K562 (cell line): ENCODE data around the gene PDGFA.

Experiments
- BMI1 ChIP-seq: fragments of 150-350 bp; IDR thresholded peaks from 2 replicates; pipeline ENCODE4 v1.6.1; 2014; ENCODE audit warnings: low read length
- CHD2 ChIP-seq: IDR thresholded peaks from 2 replicates; pipeline ENCODE4 v1.6.1; 2011; ENCODE audit warnings: low read depth, low read length
- POLR2AphosphoS5 ChIP-seq: IDR thresholded peaks from 2 replicates; pipeline ENCODE4 v1.6.1; 2011; ENCODE audit warnings: mild to moderate bottlenecking, low read depth, low read length, moderate library complexity; ENCODE audit not compliant: control insufficient read depth, insufficient read depth
- ZBTB33 ChIP-seq: sonication (generic); formaldehyde crosslinking; IDR thresholded peaks from 2 replicates; pipeline ENCODE4 v1.8.1; 2023; ENCODE audit warnings: mild to moderate bottlenecking, missing genetic modification reagents
- ZBTB7A ChIP-seq: IDR thresholded peaks from 2 replicates; pipeline ENCODE4 v1.6.1; 2011; ENCODE audit warnings: low read depth, mild to moderate bottlenecking, low read length, moderate library complexity, borderline replicate concordance; ENCODE audit not compliant: control insufficient read depth

DNA sequence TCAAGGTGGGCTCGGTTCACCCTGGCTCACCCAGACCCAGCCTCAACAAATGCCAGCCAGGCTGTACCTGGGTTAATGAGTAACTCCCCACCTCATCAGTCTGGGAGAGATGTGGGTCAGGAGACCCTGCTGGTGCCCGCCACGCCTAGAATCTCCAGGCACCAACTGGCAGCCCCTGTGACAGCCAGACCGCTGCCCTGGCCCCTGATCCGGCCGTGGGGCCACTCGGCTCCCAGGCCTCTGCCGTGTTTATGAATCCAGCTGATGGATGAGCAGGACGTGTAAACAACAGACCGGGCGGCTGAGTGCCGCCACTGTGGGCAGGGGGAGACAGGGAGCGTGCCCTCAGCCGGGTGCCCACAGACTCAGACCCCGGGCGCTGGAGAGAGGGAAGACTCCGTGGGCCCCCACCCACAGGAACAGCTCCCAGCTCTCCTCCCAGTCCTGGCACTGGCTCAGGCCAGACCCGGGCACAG lies 34.0 kb upstream of the PDGFA start:
- TF ChIP-seq ZBTB33 = no peak
- TF ChIP-seq POLR2AphosphoS5 = no peak
- TF ChIP-seq CHD2 = no peak
- no peak for TF ChIP-seq ZBTB7A
- TF ChIP-seq BMI1 = no peak
